KG1 (cell line): Measurements from ENCODE around the gene XPC.
"Not testable (repeated sequence)": the region's sequence is repeated elsewhere in the genome, so short reads cannot be mapped to it uniquely, and the experiment has no call there.

ENCODE experiments used
- DNase-seq: peaks from one replicate; lab custom pipeline; 2025; lab: John Stamatoyannopoulos, UW

XPC gene

GRCh38 chr3:14178247-14179113 is at the start of gene XPC, which contains the start of gene LSM3:
XPC (minus strand) TSS chr3:14178601; CDS start chr3:14178568, 33 bp downstream.
LSM3 (plus strand) TSS chr3:14178817; CDS start chr3:14178861, 44 bp downstream.
- DNase-seq: peak; percentile 96

DNA sequence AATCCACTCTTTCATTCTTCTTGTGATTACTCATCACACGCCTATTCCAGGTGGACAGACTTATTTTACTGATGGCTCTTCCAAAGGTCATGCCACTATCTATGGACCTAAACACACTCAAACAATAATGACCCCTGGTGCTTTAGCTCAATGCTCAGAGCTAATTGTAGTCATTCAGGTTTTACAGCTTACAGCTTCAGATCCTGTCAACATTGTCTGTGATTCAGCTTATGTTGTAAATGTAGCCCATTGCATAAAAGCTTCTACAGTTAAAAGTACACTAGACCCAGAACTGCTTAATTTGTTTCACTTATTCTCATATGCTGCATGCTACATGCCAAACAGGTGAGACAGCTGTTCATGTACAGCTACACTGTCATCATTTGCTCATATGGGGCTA is 49.5 kb upstream of the XPC start:
- no peak for DNase-seq

DNA sequence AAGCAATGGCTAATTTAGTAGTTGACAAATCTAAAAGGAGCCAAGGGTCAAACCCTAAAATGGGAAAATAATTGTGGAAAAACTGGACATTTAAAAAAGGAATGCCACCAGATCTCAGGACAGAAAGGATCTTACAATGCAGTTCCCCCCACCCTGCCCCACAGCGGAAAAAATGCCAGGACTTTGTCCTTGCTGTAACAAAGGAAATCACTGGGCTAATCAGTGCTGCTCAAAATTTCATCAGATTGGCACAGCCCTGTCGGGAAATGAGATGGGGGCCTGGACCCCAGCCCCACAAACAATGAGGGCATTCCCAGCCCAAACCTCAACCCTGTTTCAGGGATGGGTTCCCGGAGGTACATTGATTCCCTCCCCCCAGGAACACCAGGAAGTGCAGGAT is 48.0 kb upstream of the XPC start:
- not testable (repeated sequence) for DNase-seq

GRCh38 chr3:14225421-14225820 is 47.0 kb upstream of the XPC start:
- DNase-seq: no peak

DNA sequence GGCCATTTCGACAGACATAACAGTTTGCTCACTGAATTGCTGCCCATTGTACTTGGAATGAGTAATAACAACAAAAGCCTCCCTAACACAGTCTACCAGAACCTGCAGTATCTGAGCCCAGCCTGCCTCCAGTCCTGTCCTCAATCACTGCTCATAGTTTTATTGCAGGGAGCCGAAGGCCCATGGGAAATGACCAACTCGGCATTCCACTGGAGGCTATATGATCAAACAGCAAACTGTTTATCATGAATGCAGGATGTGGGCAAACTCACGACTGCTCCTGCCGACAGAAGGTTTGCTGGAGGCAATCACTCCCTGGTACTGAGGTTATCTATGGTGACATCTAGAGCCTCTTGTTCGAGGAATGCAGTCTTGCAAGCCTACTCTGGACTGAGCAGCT is 46.5 kb upstream of the XPC start:
- no peak for DNase-seq

DNA sequence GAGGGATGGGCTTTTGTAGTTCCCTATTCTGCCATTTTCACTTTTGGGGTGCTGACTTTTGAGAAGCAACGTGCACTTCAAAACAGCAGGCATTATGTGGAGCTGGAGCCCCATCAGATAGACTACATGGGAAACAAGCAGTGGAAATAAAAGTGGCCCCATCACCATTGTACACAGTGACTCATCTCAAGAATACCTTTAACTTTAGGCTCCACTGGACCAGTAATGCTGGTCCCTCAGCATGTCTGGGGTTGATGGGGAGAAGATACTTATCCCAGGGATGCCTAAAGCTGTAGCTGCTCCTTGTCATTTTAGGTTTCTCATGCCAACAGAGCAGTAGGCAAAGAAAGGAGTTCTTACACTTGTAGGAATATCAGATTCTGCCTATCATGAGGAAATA is 45.2 kb upstream of the XPC start:
- no peak for DNase-seq

DNA sequence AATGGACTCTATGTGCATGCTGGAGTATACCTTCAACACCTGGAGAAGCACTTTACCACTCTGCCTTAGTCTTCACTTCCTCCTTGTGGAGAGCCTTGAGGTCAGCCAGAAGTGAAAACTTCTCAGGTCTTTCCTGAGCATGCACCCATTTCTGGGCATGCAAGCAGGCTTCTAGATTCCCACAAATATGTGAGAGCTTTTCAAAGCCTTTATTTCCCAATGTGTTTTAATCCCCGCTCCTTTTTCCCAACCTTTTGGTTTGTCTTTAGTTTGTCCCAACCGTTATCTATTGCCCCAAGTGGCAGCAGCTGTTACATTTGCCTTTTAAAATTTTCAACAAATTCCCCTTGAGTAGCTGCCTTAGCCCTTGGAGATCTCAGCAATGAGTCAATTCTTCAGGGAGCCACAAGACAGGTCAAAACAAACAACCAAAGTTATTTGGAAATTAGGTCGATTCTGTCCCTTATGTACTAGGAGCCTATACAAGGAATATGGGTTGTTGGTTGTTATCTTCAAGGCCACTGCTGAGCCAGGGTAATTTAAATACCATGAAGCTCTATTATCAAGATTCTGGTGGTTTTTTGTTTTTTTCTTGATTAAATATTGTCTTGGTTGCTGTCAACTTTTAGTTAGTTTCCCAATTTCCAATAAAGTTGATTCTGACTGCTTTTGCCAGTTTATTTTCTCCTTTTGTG is 44.6 kb upstream of the XPC start:
- no peak for DNase-seq

DNA sequence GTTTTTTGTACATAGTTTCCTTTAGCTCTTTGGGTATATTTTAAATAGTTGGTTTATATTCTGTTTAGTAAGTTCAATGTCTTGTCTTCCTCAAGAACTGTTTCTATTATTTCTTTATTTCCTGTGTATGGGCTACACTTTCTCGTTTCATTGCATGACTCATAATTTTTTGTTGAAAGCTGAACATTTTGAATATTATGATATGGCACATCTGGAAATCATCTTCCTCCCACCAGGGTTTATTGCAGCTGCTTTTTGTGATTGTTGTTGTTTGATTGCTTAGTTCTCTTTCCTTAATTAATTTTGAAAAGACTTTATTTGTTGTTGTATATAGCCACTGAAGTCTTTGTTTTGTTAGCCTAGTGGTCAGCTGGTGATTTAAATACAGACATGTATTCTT is 44.1 kb upstream of the XPC start:
- no peak for DNase-seq

- DNase-seq: no peak
Measured at GRCh38 chr3:14221902-14222301, 43.5 kb upstream of the XPC start.

DNA sequence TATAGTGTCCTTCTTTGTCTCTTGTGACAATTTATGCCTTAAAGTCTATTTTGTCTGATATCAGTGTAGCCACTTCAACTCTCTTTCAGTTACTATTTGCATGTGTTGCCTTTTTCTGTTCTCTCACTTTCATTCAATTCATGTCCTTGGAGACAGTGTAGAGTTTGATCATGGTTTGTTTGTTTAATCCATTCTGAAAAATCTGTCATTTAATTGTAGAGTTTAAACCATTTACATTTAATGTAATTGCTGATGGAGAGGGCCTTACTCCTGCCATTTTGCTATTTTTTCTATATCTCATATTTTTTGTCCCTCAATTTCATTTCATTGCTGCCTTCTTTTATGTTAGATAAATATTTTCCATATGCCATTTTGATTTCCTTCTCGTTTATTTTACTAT is 42.5 kb upstream of the XPC start:
- DNase-seq: no peak

- no peak for DNase-seq
Measured at GRCh38 chr3:14218355-14218754, 40.0 kb upstream of the XPC start.

DNA sequence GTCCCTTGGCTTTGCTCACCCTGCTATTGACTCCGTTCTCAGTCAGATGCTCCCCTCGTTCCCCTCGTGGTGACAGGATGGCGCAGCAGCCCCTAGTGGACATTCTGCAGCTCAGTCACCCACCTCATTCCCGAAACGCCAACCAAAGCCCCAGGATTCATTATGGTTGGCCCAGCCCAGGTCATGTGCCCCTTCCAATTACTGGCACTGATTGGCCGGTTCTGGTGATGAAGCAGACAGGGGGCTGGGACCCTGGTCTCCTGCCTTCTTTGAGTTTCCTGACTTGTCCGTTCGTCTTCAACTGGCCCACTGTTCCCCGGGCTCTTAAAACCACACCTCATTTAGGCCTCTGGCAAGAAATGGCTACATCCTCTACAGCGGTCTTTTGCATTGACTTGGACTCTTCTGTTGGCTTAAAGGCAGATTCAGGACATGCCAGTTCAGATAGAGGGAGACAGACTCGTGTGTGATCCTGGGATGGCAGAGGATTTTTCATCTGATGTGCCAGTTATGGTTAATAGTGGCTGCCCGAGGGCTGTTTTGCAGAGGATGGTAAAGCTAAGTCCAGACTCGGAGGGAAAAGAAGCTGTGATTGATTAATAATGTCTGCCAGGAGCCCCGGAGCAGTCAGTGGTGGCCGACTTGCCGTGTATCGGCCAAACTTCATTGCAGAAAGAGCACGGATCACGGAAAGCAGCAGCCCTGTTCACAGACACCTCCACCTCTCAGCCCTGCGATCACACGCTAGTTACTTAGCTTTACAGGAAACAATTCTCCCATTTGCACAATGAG is 38.1 kb upstream of the XPC start:
- DNase-seq: no peak

- no peak for DNase-seq
Measured at GRCh38 chr3:14214764-14215163, 36.4 kb upstream of the XPC start.

- DNase-seq: no peak
Measured at GRCh38 chr3:14213066-14213774, 34.8 kb upstream of the XPC start.

- no peak for DNase-seq
Measured at GRCh38 chr3:14212032-14212431, 33.6 kb upstream of the XPC start.

GRCh38 chr3:14211621-14212020 is 33.2 kb upstream of the XPC start:
- no peak for DNase-seq

- no peak for DNase-seq
Measured at GRCh38 chr3:14210843-14211594, 32.6 kb upstream of the XPC start.

DNA sequence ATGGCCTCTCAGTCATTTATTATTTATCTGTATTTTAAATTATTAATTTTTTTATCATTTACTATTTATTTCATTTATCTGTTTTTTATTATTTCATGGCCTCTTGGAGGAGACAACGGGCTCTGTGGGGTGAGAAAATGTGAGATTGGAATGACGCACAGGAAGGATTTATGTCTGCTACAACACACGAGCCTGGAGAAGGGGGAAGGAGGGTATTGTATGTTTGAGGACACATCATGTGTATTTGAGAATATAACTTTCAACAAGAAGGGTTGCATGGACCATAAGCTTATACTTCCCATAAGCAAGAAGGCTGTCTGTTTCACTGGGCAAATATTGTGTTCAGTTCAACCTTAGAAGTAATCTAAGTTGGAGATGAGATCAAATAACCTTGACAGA is 31.9 kb upstream of the XPC start:
- DNase-seq: no peak

DNA sequence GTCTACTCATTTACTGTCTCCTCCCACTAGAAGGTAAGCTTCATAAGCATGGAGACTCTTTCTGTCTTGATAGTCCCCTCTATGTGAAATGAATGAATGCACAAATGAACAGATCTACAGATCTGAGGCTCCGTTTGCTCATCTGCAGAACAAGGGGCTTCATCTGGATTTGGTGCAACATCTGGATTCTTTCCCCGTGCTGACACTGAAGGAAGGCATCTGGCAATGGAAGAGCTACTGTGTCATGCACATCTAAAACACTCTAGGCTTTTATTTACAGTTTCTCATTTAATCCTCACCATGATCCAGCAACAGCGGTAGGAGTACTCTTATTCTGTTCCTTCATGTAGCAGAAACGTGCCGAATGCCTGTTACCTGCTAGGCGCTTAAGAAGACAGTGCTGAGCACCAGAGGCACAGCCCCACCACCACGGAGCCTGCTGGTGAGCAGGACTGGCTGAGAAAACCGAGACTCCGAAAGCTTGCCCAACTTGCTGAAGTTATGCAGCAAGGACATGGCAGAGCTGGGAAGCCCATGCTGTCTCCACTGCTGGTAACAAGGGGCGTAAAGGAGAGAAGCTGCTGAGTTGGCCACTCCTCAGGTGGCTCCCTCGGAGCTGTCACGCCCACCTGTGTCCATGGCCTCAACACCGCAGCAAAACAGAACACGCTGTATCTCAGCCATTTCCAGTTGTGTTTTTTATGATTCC is 31.3 kb upstream of the XPC start:
- no peak for DNase-seq

DNA sequence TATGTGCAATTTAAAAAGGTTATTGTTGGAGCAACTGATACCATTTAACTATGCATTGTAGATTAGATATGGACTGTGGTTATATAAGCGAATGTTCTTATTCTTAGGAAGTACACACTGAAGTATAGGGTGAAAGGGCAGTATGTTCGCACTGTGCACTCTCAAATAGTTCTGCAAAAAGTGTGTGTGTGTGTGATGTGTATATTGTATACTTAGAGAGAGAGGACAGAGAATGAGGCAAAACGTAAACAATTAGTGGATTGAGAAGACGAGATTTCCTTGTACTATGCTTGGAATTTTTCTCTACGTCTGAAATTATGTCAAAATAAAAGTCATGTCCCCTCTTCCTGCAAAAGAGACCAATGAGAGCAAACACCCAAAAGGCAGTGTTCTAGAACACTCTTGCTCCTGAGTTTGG is 30.6 kb upstream of the XPC start:
- DNase-seq: no peak

DNA sequence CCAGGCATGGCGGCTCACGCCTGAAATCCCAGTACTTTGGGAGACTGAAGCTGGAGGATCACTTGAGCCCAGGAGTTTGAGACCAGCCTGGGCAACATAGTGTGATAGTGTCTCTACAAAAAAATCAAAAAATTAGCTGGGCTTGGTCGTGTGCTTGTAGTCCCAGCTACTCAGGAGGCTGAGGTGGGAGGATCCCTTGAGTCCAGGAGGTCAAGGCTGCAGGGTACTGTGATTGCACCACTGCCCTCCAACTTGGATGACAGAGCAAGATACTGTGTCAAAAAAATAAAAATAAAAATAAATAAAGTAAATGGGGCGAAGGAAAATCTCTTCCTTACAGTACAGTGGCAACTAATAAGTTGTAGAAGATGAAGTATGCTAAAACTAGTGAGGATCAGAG is 29.8 kb upstream of the XPC start:
- DNase-seq: no peak
